ENCODE measurements around the gene PRRG4.
"Not testable (repeated sequence)": the region's sequence is repeated elsewhere in the genome, so short reads cannot be mapped to it uniquely, and the experiment has no call there.

The PRRG4 gene

GRCh38 chr11:32830796-32831195 lies 1.1 kb downstream of the PRRG4 start:
- no peak for DNase-seq (ENCODE audit: low read depth)

GRCh38 chr11:32831221-32831620 lies 1.5 kb downstream of the PRRG4 start:
- no peak for DNase-seq (ENCODE audit: low read depth)

- DNase-seq (ENCODE audit: low read depth): no peak
Observed at GRCh38 chr11:32833921-32834320, 4.2 kb downstream of the PRRG4 start.

- DNase-seq (ENCODE audit: low read depth): no peak
Observed at GRCh38 chr11:32836946-32837345, 7.2 kb downstream of the PRRG4 start.

GRCh38 chr11:32838505-32839274 lies 9.0 kb downstream of the PRRG4 start:
- DNase-seq (ENCODE audit: low read depth): no peak

GRCh38 chr11:32839308-32839707 lies 9.6 kb downstream of the PRRG4 start:
- DNase-seq (ENCODE audit: low read depth): no peak

GRCh38 chr11:32840587-32840986 lies 10.9 kb downstream of the PRRG4 start:
- no peak for DNase-seq (ENCODE audit: low read depth)

- DNase-seq (ENCODE audit: low read depth): no peak
Observed at GRCh38 chr11:32843544-32843943, 13.8 kb downstream of the PRRG4 start.

GRCh38 chr11:32847511-32847910 lies 17.8 kb downstream of the PRRG4 start:
- DNase-seq (ENCODE audit: low read depth): no peak

- no peak for DNase-seq (ENCODE audit: low read depth)
Observed at GRCh38 chr11:32849761-32850160, 20.0 kb downstream of the PRRG4 start.

- no peak for DNase-seq (ENCODE audit: low read depth)
Observed at GRCh38 chr11:32851251-32851650, 21.5 kb downstream of the PRRG4 start.

GRCh38 chr11:32852207-32852606 lies 22.5 kb downstream of the PRRG4 start:
- DNase-seq (ENCODE audit: low read depth): no peak

- DNase-seq (ENCODE audit: low read depth): no peak
Observed at GRCh38 chr11:32855601-32856000, 25.9 kb downstream of the PRRG4 start.

GRCh38 chr11:32858731-32859130 lies 29.0 kb downstream of the PRRG4 start:
- DNase-seq (ENCODE audit: low read depth): no peak

GRCh38 chr11:32861850-32862577 lies 32.3 kb downstream of the PRRG4 start:
- no peak for DNase-seq (ENCODE audit: low read depth)

GRCh38 chr11:32864555-32864954 lies 34.8 kb downstream of the PRRG4 start:
- no peak for DNase-seq (ENCODE audit: low read depth)

GRCh38 chr11:32868752-32869151 lies 39.0 kb downstream of the PRRG4 start:
- not testable (repeated sequence) for DNase-seq (ENCODE audit: low read depth)

GRCh38 chr11:32870676-32871075 lies 40.9 kb downstream of the PRRG4 start:
- peak; percentile 5 for DNase-seq (ENCODE audit: low read depth)

- no peak for DNase-seq (ENCODE audit: low read depth)
Observed at GRCh38 chr11:32874132-32874531, 44.4 kb downstream of the PRRG4 start.

- DNase-seq (ENCODE audit: low read depth): no peak
Observed at GRCh38 chr11:32881286-32881685, 51.6 kb downstream of the PRRG4 start.

GRCh38 chr11:32883421-32883820 lies 53.7 kb downstream of the PRRG4 start:
- no peak for DNase-seq (ENCODE audit: low read depth)

GRCh38 chr11:32884023-32884422 lies 54.3 kb downstream of the PRRG4 start:
- no peak for DNase-seq (ENCODE audit: low read depth)

- no peak for DNase-seq (ENCODE audit: low read depth)
Observed at GRCh38 chr11:32884770-32885384, 55.1 kb downstream of the PRRG4 start.
